GM12801 (cell line): ENCODE measurements around the gene TTK.

ENCODE experiments used
- CTCF ChIP-seq: IDR thresholded peaks from one replicate; pipeline ENCODE4 v1.5.1; 2011; ENCODE audit warnings: control low read depth; ENCODE audit not compliant: insufficient read length; ENCODE audit errors: extremely low read depth

TTK gene

DNA sequence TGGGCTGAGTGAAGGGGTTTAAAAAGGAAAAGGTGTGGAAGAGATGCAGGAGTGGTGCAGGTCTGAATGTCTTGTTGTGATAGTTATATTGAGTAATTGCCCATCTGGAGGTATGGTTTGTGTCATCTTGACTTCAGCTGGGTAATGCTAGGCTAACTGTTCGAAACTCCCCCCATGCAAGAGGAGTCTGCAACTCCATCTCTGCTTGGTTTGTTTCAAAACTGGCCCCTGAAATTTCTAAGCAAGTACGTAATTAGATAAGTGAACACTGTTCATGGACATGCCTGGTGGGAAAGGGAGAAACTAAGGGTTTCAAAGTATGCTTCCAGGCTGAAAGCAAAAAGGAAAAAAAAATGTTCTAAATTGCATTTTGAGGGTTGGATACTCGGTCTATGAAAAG lies 17.1 kb downstream of the TTK start:
- TF ChIP-seq CTCF, result no peak

DNA sequence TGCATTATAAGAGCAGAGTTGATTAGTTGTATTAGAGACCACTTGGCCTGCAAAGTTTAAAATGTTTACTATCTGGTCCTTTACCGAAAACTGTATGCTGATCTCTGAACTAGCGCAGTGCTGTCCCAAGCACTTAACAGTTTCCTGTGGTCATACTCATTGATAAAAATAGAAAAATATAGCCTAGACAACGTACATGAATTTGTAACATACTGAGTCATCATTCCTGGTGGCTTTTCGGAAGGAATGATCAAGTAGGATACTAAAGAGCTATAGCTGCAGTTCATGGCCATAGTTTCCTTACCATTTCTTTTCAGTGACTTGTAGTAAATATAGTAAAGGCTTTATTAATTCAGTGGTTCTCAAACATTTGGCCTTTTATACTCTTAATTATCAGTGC lies 18.4 kb downstream of the TTK start:
- TF ChIP-seq CTCF, result no peak

GRCh38 chr6:80028589-80028988 lies 24.1 kb downstream of the TTK start:
- no peak for TF ChIP-seq CTCF

DNA sequence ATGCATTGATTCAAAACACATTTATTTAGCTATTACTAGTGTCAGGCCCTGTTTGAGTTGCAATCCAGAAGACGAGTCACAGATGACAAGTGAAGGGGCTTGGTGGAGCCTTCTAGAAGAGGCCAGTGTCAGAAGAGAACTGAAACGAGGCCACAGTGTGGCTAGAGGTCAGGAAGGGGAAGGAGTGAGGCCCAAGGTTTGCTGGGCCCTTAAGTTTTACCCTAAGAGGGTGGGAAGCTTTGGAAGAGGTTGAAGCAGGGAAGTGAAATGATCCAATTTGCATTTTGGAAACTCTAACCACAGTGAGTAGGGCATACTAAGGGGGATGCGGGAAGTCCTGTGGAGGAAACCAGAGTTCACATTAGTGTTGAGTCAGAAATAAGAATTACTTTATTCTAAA lies 25.0 kb downstream of the TTK start:
- TF ChIP-seq CTCF, result no peak

- TF ChIP-seq CTCF, result no peak
Measured at GRCh38 chr6:80060774-80061173, 56.3 kb downstream of the TTK start.

GRCh38 chr6:80077067-80077466 lies 72.6 kb downstream of the TTK start:
- TF ChIP-seq CTCF, result no peak

GRCh38 chr6:80088637-80089036 lies 84.2 kb downstream of the TTK start:
- no peak for TF ChIP-seq CTCF

DNA sequence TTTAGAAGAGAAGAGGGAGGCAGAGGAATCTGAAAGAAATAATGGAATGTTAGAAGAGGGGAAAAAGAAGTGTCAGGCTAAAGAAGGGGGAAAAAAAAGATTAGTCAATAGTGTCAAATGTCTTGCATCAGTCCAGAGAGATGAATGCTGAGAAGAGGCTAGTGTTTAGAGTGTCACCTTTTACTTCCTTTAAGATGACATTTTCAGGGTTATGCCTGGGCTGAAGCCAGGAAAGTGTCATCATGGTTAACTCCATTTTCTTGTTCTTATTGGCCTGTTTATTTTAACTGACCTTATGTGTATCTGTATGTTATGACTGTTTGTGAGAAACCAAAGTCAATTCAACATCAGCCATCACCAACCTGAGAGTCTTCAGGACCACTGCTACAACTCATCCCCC lies 87.1 kb downstream of the TTK start:
- no peak for TF ChIP-seq CTCF
